HCT116 (cell line): Measurements from ENCODE around the gene DBP. TPM values are rescaled to one million over a fixed set of nuclear protein-coding genes. Genes with fewer than 3 reads are reported as not detected.

ENCODE experiments used
- ATAC-seq: fragments of 200-7000 bp; cut with Tn5 transposase; 2 replicates; pipeline ENCODE4 v1.9.1; 2020; ENCODE audit warnings: mild to moderate bottlenecking, moderate library complexity
- BruUV-seq: library from RNA; stranded (reverse); fragments of 400-500 nt; replicated peaks from 2 replicates; lab custom pipeline; 2021; lab: Mats Ljungman, UMichigan
- CTCF ChIA-PET: fragments of 300-600 bp; sonication (Branson Sonifier 250); formaldehyde crosslinking; loops from one replicate; lab custom pipeline; 2021; ENCODE audit warnings: antibody characterized with exemption; lab: Charles Lee
- POLR2A ChIA-PET: fragments of 300-600, 350-600 bp; sonication (Branson Sonifier 250); formaldehyde crosslinking; loops from one replicate; lab custom pipeline; 2021; ENCODE audit warnings: antibody characterized with exemption; lab: Charles Lee
- RAD21 ChIA-PET, 2 experiments: fragments of 300-600 bp; sonication (Branson Sonifier 250); formaldehyde crosslinking; loops; one replicate each; lab custom pipeline; 2023; ENCODE audit warnings: low total read pairs in 2 of 2; ENCODE audit not compliant: uncharacterized antibody in 2 of 2, unreplicated experiment in 2 of 2, low non-redundant PET in 1 of 2; lab: Charles Lee
- DNase-seq: peaks from one replicate; pipeline ENCODE4 v3.0.0-alpha.2; 2010; ENCODE audit warnings: low read depth, low spot score
- H2AFZ ChIP-seq: fragments of 200-600 bp; shearing (Covaris generic), sonication (generic); 2 replicates; pipeline ENCODE4 v1.6.1; 2017; ENCODE audit warnings: low read depth, mixed run types, mixed read lengths, antibody characterized with exemption, low read length; ENCODE audit not compliant: poor library complexity, severe bottlenecking
- H3K27ac ChIP-seq: 2 replicates; pipeline ENCODE4 v1.5.1; 2012; ENCODE audit warnings: low read depth, low read length
- H3K27me3 ChIP-seq: fragments of 200-600 bp; sonication (generic); 2 replicates; pipeline ENCODE4 v1.6.1; 2016; ENCODE audit warnings: mixed run types, low read length, mixed read lengths; ENCODE audit not compliant: insufficient read depth
- H3K36me3 ChIP-seq, 2 experiments: fragments of 200-500 bp in 1 of 2; fragments of 200-600 bp in 1 of 2; sonication (Bioruptor generic) in 1 of 2; sonication (generic) in 1 of 2; 2 replicates each; pipeline versions ENCODE4 v1.5.1 to v1.6.1; 2014 to 2016; ENCODE audit warnings: low read length in 2 of 2, inconsistent platforms in 1 of 2, mixed read lengths in 1 of 2, mixed run types in 1 of 2; ENCODE audit not compliant: insufficient read depth in 2 of 2, control insufficient read depth in 1 of 2
- H3K4me1 ChIP-seq, 2 experiments: fragments of 200-600 bp in 1 of 2; sonication (generic) in 1 of 2; 2 replicates each; pipeline versions ENCODE4 v1.5.1 to v1.6.1; 2012 to 2017; ENCODE audit warnings: low read length in 2 of 2, inconsistent platforms in 1 of 2, mild to moderate bottlenecking in 1 of 2, mixed read lengths in 1 of 2, mixed run types in 1 of 2, moderate library complexity in 1 of 2; ENCODE audit not compliant: insufficient read depth in 2 of 2, control insufficient read depth in 1 of 2
- H3K4me2 ChIP-seq: fragments of 200-600 bp; sonication (generic); 2 replicates; pipeline ENCODE4 v1.6.1; 2017; ENCODE audit warnings: mixed run types, low read length, mixed read lengths
- H3K4me3 ChIP-seq, 2 experiments: fragments of 200-600 bp in 1 of 2; sonication (generic) in 1 of 2; replicated peaks in 1 of 2; 2 replicates each; pipeline ENCODE4 v1.5.1; 2011 to 2016; ENCODE audit warnings: low read length in 2 of 2, control low read depth in 1 of 2, low read depth in 1 of 2, mild to moderate bottlenecking in 1 of 2, mixed read lengths in 1 of 2, mixed run types in 1 of 2
- H3K79me2 ChIP-seq: fragments of 200-600 bp; sonication (generic); 2 replicates; pipeline ENCODE4 v1.6.1; 2017; ENCODE audit warnings: mild to moderate bottlenecking, mixed run types, low read length, moderate library complexity, mixed read lengths; ENCODE audit not compliant: insufficient read depth
- H3K9ac ChIP-seq: fragments of 200-600 bp; sonication (generic); 2 replicates; pipeline ENCODE4 v1.6.1; 2016; ENCODE audit warnings: low read length, mixed read lengths
- H3K9me2 ChIP-seq: fragments of 200-600 bp; sonication (generic), shearing (Covaris generic); 2 replicates; pipeline ENCODE4 v1.6.1; 2017; ENCODE audit warnings: mixed run types, mild to moderate bottlenecking, moderate library complexity; ENCODE audit not compliant: insufficient read depth
- H3K9me3 ChIP-seq, 2 experiments: fragments of 200-500 bp in 1 of 2; fragments of 200-600 bp in 1 of 2; sonication (Bioruptor generic) in 1 of 2; sonication (generic) in 1 of 2; 2 replicates each; pipeline ENCODE4 v1.6.1; 2014 to 2017; ENCODE audit warnings: low read length in 2 of 2, mixed read lengths in 2 of 2, inconsistent platforms in 1 of 2, low read depth in 1 of 2, mild to moderate bottlenecking in 1 of 2, mixed run types in 1 of 2, moderate library complexity in 1 of 2; ENCODE audit not compliant: control insufficient read depth in 1 of 2, insufficient read depth in 1 of 2
- H4K20me1 ChIP-seq: fragments of 200-600 bp; sonication (generic), shearing (Covaris generic); 2 replicates; pipeline ENCODE4 v1.6.1; 2017; ENCODE audit warnings: mixed run types, mild to moderate bottlenecking, moderate library complexity; ENCODE audit not compliant: insufficient read depth
- CBX3 ChIP-seq: IDR thresholded peaks from 2 replicates; pipeline ENCODE4 v1.6.1; 2012; ENCODE audit warnings: low read depth
- RAD21 ChIP-seq: IDR thresholded peaks from 2 replicates; pipeline ENCODE4 v1.6.1; 2012; ENCODE audit warnings: low read depth, mild to moderate bottlenecking
- SIN3A ChIP-seq: IDR thresholded peaks from 2 replicates; pipeline ENCODE4 v1.6.1; 2012; ENCODE audit warnings: low read depth
- SP1 ChIP-seq: IDR thresholded peaks from 2 replicates; pipeline ENCODE4 v1.6.1; 2012; ENCODE audit warnings: low read depth
- ZFX ChIP-seq: fragments of 450-650 bp; IDR thresholded peaks from 2 replicates; pipeline ENCODE4 v1.6.1; 2017
- intact Hi-C: fragments of 100-400 bp; cut with micrococcal nuclease; formaldehyde crosslinking; loops from 2 replicates; pipeline ENCODE4 v1.10.0; 2022
- total RNA-seq: library from RNA; stranded (reverse); gene quantifications from one replicate; pipeline ENCODE4 v1.2.1, GENCODE V29; 2021; ENCODE audit not compliant: unreplicated experiment
- TF ChIP-seq, protein P1 (sequence below): IDR thresholded peaks from 2 replicates; pipeline ENCODE4 v1.6.1; 2011; ENCODE audit warnings: mild to moderate bottlenecking, low read length, moderate library complexity; ENCODE audit not compliant: insufficient replicate concordance; ENCODE audit errors: extremely low read depth
- TF ChIP-seq, protein P2 (sequence below): IDR thresholded peaks from 2 replicates; pipeline ENCODE4 v1.6.1; 2012
- TF ChIP-seq, protein P3 (sequence below): IDR thresholded peaks from 2 replicates; pipeline ENCODE4 v1.6.1; 2012

Gene DBP
- total RNA-seq, 1 experiment from 2014 or later: 45.9 TPM

DNA sequence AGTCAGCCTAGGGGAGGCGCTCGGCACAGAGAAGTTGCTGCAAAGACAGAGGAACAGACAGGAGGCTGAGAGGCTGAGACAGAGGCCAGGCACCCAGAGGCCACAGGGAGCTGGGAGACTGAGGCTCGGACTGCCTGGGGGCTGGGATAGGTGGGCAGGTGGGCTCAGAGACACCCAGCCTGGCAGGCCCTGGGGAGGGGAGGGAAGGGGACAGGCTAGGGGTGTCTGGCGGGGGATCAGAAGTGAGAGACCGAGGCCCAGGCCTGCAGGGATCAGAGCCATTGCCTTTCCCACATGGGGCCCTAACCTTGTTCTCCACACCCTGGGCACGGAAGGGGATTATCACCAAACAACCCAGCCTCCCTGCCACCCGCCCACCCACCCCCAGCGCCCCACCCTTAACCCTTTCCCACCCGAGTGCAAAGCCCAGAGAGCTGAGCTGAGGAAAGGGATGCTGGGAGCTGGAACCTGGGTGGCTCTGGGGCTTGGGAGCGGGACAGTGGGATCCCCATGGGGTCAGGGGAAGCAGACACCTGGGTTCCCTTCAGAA, 34.3 kb upstream of the DBP start:
- H2AFZ ChIP-seq: no peak overlapping the region
- no peak overlapping the region for H3K9ac ChIP-seq
- H3K27ac ChIP-seq: no peak overlapping the region
- ChIA-PET RAD21 (no interaction called here), CTCF (no interaction called here), POLR2A (no interaction called here)
- BruUV-seq: no TSS peak
- H3K4me1 ChIP-seq: peaks cover 3 to 12% of the 10 kb centered on the region in 2 experiments; a peak in 3 of 4 replicates
- H3K9me2 ChIP-seq: no peaks in the 10 kb centered on the region
- intact Hi-C loops: no loop called here
- no peaks in the 10 kb centered on the region for H3K79me2 ChIP-seq
- no peak for TF ChIP-seq ZFX
- TF ChIP-seq, protein P1, sequence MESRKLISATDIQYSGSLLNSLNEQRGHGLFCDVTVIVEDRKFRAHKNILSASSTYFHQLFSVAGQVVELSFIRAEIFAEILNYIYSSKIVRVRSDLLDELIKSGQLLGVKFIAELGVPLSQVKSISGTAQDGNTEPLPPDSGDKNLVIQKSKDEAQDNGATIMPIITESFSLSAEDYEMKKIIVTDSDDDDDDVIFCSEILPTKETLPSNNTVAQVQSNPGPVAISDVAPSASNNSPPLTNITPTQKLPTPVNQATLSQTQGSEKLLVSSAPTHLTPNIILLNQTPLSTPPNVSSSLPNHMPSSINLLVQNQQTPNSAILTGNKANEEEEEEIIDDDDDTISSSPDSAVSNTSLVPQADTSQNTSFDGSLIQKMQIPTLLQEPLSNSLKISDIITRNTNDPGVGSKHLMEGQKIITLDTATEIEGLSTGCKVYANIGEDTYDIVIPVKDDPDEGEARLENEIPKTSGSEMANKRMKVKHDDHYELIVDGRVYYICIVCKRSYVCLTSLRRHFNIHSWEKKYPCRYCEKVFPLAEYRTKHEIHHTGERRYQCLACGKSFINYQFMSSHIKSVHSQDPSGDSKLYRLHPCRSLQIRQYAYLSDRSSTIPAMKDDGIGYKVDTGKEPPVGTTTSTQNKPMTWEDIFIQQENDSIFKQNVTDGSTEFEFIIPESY: no peak
- ATAC-seq (no peak), DNase-seq (no peak)
- no peaks in the 10 kb centered on the region for H4K20me1 ChIP-seq
- no peak overlapping the region for H3K4me3 ChIP-seq
- H3K4me2 ChIP-seq: no peak overlapping the region
- no peaks in the 10 kb centered on the region for H3K36me3 ChIP-seq
- H3K9me3 ChIP-seq: no peaks in the 10 kb centered on the region
- no peaks in the 10 kb centered on the region for H3K27me3 ChIP-seq

DNA sequence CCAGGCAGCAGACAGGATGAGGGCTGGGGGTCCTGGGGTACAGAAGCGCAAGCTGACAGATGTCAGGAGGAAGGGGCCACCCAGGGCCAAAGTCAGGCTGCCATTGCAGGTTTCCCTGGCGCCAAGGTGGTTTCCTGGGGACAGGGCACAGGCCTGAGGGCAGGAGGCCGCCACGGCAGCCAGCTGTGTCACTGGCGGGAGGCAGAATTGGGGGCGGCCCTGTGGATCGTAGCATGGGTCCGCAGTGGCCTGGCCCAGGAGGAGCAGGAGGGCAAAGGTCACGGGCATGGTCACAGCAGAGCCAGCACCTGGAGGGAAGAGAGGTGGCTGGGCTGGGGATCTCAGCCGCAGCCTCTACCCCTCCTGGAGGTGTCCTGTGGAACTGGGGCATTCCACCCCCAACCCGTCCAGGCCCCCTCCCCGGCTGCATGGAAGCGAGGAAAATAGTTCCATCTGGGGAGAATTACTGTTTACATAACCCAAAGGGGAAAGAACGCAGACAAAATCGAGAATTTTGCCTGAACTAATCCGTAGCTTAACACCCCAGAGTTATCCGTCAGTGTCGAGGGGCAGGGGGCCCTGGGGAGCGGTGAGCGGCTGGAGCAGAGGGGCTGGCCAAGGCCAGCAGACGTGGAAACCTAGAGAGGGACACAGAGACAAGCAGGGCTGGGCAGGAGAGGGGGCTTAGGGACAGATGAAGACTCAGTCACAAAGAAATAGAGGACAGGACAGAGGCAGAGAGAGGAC, 33.7 kb upstream of the DBP start:
- CTCF ChIA-PET: no interaction called here
- intact Hi-C loops: no loop called here

More for the DNA sequence above, 33.7 kb upstream of the DBP start:
- BruUV-seq: no TSS peak
- H3K27ac ChIP-seq: no peak overlapping the region
- H3K4me2 ChIP-seq: no peak overlapping the region
- no peak overlapping the region for H2AFZ ChIP-seq
- H3K79me2 ChIP-seq: no peaks in the 10 kb centered on the region
- no peak overlapping the region for H3K9ac ChIP-seq
- DNase-seq (no peak), ATAC-seq (no peak)
- no peak overlapping the region for H3K4me3 ChIP-seq
- H3K9me2 ChIP-seq: no peaks in the 10 kb centered on the region
- H3K9me3 ChIP-seq: no peaks in the 10 kb centered on the region
- H3K36me3 ChIP-seq: no peaks in the 10 kb centered on the region
- H4K20me1 ChIP-seq: no peaks in the 10 kb centered on the region
- H3K27me3 ChIP-seq: no peaks in the 10 kb centered on the region
- POLR2A ChIA-PET: no interaction called here
- peaks cover 3 to 12% of the 10 kb centered on the region in 2 experiments; a peak in 3 of 4 replicates for H3K4me1 ChIP-seq
- RAD21 ChIA-PET: no interaction called here
- no peak for TF ChIP-seq SP1
- TF ChIP-seq SIN3A: no peak
- TF ChIP-seq, protein P2, sequence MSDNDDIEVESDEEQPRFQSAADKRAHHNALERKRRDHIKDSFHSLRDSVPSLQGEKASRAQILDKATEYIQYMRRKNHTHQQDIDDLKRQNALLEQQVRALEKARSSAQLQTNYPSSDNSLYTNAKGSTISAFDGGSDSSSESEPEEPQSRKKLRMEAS: no peak
- TF ChIP-seq RAD21: no peak
- TF ChIP-seq, protein P3, sequence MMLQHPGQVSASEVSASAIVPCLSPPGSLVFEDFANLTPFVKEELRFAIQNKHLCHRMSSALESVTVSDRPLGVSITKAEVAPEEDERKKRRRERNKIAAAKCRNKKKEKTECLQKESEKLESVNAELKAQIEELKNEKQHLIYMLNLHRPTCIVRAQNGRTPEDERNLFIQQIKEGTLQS: no peak
- no peak for TF ChIP-seq CBX3
